Measurements from ENCODE around the gene RECK.

Gene RECK

DNA sequence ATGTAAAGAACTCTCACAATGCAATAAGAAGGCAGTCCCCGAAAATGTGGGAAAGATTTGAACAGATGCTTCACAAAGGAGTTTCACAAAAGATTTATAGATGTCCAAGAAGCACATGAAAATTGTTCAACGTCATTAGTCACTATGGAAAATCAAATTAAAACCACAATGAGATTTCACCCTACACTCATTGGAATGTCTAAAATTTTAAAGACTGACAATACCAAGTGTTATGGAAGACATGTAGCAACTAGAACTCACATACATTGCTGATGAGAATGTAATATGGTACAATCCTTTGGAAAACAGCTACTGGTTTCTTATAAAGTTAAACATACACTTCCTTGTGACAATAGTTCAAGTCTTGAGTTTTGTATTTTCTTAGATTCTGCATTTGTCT lies 11.0 kb upstream of the RECK start:
- no peak for DNase-seq

- no peak for DNase-seq
Measured at GRCh38 chr9:36029202-36029601, 7.5 kb upstream of the RECK start.

DNA sequence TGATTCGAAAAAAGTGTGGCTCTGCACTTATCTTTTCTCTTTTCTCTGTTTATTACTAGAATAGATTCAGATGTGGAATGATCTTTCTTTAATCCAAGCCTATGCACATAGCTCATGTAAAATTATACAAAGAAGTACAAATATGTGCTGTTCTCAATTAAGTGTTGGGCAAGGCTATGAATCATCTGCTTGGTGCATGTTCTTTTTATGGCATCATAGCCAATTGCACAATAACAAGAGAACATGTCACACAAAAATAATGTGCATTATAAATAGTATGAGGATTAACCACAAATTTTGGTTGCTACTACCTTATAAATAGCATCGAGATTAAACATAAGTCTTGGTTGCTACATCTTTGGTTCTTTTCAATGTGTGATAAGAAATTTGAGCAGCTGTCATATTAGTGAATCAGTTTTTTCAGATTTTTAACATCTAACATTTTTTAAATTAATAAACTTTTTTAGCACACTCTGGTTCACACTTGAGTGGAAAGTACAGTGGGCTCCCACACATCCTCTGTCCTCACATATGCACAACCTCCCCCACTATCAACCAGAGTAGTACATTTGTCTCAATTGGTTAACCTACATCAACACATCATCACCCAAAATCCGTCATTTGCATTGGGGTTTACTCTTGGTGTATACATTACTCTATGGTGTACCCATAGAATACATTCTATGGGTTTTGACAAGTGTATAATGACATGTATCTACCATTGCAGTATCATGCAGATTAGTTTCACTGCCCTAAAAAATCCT lies 6.8 kb upstream of the RECK start:
- no peak for DNase-seq

DNA sequence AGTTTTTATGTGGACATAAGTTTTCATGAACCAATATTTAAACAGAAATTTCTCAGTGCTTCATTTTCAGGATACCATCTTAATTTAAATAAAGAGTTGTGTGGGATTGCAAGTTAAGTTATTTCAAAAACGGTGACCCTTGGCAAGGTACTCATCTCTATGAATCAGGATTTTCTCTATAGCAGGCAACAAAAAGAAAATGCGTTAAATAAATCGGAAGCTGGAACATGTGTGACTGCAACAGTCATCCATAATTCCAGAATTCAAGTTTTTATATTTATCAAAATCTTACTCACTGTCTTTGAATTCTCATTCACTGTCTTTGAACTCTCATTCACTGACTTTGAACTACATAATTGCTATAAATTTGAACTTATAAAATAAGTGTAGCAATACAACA lies 5.8 kb upstream of the RECK start:
- DNase-seq = no peak

GRCh38 chr9:36031774-36032555 lies 4.7 kb upstream of the RECK start:
- DNase-seq = no peak

DNA sequence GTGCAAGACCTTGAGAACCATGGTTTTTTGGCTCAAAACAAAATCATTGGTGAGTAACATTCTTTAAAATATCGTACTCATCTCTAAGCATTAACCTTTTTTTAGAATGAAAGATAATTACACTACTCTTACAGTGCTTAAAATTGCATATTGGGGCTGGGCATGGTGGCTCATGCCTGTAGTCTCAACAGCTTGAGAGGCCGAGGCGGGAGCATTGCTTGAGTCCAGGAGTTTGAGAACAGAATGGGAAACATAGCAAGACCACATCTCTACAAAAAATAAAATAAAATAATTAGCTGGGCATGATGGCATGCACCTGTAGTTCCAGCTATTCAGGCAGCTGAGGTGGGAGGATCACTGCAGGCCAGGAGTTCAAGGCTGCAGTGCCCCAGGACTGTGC lies 2.9 kb upstream of the RECK start:
- DNase-seq = no peak

- DNase-seq = no peak
Measured at GRCh38 chr9:36034234-36034633, 2.5 kb upstream of the RECK start.

DNA sequence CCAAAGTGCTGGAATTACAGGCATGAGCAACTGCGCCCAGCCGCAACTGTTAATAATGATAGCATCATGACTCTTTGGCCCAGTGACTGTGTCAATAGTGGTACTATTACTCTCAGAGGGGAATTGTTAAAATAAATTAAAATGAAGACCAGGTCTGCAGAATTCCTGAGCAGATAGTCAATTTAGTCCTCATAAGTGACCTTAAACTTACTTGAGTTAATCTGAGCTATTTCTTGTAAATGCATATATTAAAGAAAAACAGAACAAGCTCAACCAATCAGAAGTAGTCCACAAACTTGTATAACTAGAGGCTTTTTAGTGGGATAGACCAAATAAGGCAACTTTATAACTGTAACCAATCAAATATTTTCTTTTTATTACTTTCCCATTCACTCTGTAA lies 1.7 kb upstream of the RECK start:
- DNase-seq = no peak

- DNase-seq = no peak
Measured at GRCh38 chr9:36036253-36036779, 397 bp upstream of the RECK start.

DNA sequence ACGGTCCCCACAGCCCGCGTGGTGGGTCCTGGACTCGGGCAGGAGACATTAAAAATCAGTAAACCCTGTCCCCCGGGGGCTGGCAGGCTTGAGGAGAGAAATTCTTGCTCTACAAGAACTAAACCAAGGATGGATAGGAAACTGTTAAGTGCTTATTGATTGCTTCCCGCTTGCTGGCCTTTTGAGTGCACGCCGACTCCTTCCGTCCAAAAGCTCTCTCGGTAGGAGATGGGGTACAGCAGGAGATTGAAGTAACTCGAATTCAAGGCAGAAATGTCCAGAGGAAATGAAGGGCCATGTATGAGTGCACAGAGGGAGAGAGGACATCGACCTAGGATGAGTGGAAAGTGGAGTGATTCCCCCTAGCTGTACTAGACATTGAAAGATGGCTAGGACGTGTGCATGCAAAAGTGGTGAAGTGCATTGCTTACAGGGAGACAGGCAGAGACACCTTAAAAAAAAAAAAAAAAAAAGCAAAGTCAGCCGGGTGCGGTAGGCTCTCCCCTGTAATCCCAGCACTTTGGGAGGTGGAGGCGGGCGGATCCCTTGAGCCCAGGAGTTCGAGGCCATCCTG lies 923 bp downstream of the RECK start:
- DNase-seq = no peak

GRCh38 chr9:36039121-36039520 lies 2.4 kb downstream of the RECK start:
- no peak for DNase-seq

DNA sequence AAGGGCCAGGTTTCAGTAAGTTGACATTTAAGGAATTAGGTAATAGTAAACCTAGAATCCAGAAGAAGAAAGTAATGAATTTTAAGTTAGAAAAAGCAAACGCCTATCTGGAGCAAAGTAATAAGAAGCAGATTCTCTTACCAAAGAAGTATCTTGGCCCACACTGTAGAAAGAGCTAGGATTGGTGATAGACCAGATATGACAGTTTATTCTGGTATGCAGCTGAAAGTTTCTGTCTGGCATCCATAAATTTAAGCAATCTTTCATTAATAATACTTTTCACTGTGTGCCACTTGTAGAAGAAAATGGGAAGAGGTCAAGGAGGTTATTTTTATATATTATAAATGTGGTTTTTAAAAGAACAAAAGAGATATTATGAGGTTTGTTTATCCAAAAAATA lies 3.0 kb downstream of the RECK start:
- DNase-seq = no peak

DNA sequence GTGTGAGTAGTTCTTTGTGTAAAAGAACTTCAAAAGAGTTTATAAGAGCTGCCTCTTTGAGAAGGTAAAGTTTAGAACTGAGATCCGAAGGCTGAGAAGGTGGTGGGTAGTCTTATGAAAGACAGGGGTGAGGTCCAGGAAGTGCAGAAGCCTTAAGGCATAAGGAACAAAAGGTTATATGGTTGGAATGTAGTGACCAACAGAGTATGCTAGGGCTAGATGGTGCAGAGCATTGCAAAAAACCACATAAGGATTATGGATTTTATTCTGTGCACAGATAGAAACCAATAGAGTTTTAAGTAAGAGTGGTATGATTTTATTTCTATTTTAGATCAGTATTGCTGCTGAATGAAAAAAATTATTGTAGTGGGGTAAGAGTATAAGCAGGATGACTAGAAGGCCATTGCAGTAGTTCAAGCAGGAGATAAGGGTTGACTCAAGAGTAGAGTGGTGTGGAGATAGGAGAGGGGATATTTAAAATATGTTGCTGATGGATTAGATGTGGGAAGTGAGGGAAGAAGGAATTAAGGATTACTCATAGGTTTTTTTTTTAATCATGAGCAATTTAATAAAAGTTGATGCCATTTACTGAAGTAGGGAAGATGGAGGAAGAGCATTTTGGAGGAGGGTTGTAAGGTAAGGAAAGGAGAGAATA lies 3.7 kb downstream of the RECK start:
- no peak for DNase-seq

DNA sequence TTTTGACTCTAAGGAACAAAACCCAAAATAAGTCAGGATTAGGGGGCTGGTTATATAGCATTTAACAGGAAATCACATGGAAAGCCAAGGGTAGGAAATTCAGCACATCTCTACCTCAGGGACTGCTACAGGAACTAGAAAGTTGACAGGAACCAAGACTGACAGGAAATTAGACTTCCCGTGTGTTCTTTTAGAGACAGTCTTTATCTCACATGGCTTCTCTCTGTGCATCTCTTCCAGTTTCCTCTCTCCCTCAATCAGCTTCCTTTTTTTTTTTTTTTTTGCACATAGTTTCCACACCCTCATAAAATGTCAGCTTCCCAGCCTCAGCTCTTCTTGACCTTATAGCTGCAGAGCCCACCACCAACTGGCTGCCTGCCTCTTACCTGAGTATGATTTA lies 4.8 kb downstream of the RECK start:
- DNase-seq = no peak

DNA sequence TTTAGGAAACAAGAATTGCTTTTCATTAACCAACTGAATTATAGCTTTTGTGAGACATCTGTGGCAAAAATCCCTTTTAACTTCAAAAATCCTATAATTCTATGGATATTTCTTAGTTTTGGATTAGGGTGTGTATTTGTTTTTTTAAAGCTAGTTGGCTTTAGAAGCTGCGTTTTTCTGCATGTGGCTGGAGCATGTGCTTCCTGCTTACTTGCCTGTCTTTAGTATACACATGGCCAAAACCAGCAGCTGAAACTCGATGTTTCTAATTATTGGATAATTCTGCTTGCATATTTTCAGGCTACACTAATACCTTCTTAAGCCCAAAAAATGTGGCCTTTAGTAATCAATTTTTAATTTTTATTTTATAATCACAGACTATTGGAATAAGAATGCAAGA lies 8.9 kb downstream of the RECK start:
- DNase-seq = no peak

DNA sequence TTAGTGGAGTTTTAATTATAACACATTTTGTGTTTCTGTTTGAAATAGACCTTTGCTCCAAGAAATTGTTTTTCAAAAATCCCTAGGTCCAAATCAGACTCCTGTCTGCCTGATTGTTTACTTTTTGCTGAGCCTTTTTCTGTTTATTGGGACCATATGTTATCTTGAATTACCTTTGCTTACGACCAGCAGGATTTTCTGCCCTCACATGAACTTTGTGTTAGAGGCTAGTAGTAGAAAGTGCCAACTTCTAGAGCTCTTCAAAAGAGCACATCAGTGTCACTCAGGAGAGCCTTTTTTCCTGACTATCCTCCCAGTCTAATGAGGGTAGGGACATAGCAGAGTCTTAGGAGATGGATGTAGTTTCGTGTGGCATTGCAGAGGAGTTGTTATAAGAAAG lies 10.2 kb downstream of the RECK start:
- no peak for DNase-seq

GRCh38 chr9:36049408-36049807 lies 12.7 kb downstream of the RECK start:
- no peak for DNase-seq

DNA sequence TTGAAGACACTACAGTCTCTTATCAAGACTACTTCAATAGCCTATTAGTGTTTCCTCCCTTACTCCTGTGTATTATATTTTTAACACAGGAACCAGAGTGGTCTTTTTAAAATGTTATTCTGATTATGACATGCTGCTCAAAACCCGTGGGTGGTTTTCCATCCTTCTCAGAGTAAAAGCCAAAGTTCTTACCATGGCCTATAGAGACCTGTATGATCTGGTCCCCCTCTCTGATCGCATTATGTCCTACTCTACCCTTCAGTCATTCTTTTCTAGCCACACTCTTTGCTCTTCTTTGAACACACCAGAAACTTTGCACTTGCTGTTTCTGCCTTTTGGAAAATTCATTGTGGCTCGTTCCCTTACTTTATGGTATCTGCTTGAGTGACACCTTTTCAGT lies 13.8 kb downstream of the RECK start:
- DNase-seq = no peak

- no peak for DNase-seq
Measured at GRCh38 chr9:36051317-36051716, 14.6 kb downstream of the RECK start.

GRCh38 chr9:36053971-36054370 lies 17.3 kb downstream of the RECK start:
- no peak for DNase-seq

- no peak for DNase-seq
Measured at GRCh38 chr9:36056896-36057295, 20.2 kb downstream of the RECK start.

DNA sequence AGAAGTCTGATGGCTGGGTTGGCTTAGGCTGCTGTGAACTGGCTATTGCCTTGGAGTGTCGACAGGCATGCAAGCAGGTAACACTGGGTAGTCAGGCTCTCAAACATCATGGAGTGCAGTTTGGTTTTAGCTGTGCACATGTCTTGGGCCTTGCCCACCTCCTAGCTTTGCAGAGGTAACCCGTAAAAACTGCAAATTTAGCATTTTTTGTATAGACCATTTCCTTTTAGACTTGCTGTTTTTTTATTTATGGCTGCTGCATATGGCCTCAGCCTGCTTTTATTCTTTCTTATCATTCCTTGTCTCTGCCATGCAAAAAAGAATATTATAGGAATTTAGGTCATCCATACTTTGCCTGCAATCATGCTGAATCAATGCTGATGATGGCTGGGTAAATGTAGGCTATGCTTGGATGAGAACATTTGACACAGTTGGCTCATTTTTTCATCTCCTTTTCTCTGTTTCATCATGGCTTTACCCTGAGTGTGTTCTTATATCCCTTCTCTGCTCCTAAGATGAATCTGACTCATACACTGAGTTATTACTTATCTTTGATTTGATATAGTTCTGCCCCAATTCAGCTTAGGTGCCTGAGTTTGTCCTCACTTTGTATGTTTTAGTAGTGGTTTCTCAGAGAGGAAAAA lies 27.2 kb downstream of the RECK start:
- no peak for DNase-seq

DNA sequence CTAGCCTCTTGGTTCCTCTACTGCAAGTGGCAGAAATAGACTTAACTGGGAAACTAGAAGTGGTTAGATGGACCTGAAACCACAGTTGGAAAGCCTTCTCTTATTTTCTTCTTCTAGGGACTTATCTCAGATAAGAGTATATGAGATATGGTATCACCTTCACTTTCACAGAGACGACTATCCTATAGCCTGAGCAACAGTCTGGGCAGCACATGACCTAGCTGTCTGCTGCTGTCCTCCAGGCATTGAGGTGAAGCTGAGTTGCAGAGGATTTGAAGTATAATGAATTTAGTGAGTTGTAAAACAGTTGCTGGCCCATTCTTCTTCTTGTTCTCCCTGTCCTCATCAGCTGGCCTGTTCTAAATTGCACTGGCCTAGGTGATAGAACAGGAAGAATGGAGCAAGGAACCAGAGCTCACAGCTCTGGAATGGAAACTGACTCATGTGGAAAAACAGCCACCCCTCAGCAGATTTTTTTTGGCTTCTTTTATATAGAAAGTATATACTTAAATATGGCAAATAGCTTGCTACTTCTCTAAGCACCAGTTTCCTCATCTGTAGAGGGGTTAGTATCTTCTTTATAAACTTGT lies 27.8 kb downstream of the RECK start:
- no peak for DNase-seq
